Fibroblast of peridontal ligament (primary cell): ENCODE measurements around the gene CGB2.
"Not testable (repeated sequence)": the region's sequence is repeated elsewhere in the genome, so short reads cannot be mapped to it uniquely, and the experiment has no call there.

Experiments
- DNase-seq: peaks from one replicate; pipeline ENCODE4 v3.0.0-alpha.2; 2010; ENCODE audit errors: extremely low read depth

The CGB2 gene

DNA sequence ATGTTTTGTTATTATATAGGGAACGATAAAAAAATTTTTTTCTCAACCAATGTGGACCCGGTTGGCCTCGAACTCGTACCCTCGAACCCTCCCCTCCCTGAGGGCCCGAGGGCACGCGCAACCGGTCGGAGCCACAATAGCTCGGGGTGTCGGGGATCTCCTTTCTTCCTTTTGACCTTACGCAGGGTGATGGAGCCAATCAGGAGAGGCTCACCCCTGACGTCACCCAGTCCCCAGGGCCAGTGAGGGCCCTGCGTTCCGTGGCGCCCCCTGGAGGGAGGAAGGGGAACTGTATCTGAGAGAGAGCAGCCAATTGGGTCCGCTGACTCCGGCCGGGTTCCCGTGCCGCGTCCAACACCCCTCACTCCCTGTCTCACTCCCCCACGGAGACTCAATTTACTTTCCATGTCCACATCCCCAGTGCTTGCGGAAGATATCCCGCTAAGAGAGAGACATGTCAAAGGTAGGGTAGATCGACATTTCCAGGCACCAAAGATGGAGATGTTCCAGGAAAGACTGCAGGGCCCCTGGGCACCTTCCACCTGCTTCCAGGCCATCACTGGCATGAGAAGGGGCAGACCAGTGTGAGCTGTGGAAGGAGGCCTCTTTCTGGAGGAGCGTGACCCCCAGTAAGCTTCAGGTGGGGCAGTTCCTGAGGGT is at the start of gene CGB2:
TSS of gene CGB2 (plus strand) at position 249 of the 660 bp plus-strand sequence. CDS start at position 455, 206 bp downstream.
- not testable (repeated sequence) for DNase-seq

DNA sequence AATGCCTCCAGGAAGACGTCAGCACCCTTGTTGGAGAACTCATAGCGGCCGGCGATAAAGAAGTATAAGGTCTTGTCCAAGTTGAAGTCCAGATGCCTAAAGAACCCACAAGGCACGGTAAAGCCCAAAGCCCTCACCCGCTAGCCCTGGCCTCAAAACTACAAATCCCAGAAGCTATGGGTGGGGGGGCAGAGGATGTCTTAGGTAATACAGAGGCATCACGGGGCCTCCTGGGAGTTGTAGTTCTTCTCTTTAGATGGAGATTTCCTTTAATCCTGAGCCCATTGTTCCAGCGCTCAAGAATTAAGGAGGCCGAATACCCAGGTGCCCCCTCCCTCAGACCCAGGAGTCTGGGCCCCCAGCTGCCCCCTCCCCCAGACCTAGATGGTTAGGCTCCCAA is 49.4 kb upstream of the CGB2 start:
- DNase-seq = no peak

DNA sequence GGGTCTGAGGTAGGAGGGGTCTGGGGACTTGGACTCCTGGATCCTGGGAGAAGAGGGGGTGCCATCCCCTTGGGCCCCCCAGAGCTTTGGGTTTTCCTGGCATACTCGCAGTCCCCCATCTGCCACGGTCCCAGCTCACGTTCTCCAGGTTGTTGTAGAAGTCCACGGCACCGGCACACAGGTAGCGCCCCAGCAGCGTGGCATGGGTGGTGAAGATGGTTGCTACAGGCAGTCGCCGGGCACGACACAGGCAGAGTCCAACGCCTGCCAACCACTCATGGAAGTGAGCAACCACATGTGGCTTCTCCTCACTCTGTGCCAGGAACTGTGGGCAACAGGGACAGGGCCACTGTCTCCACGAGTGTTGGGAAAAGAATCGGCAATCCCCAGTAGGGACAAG is 46.0 kb upstream of the CGB2 start:
- DNase-seq = no peak

DNA sequence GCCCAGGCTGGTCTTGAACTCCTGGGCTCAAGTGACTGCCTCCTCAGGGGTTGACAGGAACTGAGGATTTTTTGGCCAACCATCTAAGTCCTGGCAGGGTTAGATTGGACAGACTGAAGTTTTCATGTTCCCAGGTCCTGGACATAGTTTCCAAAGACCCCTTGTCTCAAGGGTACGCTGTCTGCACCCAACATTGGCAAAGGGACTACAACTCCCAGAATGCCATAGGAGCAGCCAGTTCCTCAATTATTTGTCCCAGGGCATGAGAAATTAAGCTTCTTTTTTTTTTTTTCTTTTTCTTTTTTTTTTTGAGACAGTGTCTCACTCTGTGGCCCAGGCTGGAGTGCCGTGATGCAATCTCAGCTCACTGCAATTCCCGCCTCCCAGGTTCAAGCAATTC is 45.5 kb upstream of the CGB2 start:
- DNase-seq = no peak

DNA sequence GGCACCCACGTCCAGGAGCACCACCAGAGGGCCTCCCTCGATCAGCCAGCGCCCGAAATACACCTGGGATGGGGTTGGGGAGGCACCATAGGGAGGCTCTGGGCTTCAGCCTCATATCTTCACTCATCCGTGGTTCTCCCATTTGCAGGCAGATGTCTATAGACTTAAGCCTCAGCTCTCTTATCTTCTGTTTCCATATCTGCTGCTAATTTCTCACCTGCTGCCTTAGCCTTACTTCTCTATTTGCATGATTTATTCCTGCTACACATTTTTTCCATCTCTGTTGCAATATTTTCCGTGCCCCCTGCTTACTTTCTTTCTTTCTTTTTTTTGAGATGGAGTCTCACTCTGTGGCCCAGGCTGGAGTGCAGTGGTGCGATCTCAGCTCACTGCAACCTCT is 44.4 kb upstream of the CGB2 start:
- DNase-seq = no peak

DNA sequence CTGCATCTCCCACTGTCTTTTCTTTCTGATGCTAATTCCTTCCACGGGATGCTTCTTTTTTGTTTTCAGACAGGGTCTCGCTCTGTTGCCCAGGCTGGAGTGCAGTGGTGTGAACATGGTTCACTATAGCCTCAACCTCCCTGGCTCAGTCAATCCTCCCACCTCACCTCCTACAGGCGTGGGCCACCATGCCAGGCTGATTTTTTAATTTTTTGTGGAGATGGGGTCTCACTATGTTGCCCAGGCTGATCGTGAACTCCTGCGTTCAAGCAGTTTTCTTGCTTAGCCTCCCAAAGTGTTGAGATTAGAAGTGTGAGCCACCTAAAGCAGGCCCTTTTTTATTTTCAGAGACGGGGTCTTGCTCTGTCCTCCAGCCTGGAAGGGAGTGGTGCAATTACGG is 43.4 kb upstream of the CGB2 start:
- no peak for DNase-seq

DNA sequence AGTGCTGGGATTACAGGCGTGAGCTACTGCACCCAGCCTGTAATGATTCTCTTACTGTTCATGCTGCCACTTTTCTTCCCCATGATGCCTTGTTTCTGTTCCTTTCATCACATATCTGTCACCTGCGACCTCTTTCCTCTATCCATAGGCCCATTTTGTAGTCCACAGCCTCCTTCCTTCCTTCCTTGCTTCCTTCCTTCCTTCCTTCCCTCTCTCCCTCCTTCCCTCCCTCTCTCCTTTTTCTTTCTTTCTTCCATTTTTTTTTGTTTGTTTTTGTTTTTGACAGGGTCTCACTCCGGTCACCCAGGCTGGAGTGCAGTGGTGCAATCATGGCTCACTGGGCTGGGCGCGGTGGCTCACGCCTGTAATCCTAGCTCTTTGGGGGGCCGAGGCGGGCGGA is 42.8 kb upstream of the CGB2 start:
- no peak for DNase-seq

DNA sequence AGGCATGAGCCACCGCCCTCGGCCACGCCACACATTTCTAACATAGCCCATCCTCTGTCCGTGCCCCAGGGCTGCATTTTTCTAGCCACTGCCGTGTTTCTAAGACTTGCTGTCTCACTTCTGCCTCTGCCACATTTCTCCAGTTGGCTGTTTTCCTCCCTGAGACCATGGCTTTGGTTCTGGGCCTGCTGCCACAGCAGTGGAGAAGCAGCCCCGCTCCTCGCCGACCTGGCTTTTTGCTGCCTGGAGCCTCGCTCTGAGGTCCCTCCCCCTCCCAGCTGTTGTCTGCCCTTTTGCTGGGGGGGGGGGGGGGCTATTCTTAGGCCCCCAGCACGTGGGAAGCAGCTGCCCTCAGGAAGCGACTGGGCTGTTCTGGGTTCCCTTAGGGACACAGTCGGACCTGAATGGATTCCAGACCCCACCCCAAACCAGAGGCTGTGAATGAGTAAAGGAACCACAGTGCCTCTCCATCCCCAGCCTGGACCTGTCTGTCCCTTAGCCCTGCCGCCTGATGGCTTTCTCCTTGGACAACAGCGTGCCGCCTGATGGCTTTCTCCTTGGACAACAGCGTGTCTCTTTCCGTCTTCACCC is 41.9 kb upstream of the CGB2 start:
- no peak for DNase-seq

DNA sequence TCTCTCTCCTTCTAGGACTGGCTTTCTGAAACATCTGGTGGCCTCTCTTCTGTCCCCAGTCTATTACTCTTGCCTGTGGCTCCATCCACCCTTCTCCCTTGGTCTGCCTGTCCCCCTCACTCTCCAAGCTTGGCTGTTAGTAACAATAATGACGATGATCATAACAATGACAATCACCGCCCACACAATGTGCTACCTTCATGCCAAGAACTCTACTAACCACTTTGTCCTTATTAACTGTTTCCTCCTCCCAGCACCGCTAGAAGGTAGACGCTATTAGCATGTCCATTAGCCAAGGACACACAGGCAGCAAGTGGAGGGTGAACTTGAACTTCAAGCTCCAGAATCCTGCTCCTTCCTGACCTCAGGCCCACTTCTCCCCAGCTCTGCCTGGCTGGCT is 41.3 kb upstream of the CGB2 start:
- no peak for DNase-seq

DNA sequence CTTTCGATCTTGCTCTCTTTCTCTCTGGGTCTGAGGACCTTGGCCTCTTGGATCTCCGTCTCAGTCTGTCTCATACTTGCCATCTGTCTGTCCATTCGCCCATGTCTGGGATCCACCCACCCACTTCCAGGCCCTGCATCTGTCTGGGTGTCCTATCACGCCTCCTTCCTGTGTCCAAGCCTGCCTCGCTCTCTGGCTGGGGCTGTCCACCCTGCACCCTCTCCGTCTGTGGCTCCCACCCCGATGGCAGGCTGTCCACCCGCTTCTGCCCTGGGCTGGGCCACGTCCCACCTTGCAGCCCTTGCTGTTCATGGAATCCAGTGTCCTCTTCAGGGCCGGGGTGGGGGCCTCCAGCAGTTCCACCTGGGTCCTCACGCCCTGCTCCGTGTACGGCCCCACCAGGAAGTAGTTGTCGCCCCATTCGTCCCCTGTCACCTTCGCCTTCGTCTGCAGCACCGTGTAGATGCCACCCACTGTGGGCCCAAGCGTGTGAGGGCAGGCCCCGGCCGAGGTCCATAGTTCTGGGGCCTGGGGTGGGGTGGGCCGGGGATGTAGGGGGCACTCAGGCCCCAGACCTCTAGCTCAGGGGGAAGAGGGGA is 40.6 kb upstream of the CGB2 start:
- DNase-seq = no peak

DNA sequence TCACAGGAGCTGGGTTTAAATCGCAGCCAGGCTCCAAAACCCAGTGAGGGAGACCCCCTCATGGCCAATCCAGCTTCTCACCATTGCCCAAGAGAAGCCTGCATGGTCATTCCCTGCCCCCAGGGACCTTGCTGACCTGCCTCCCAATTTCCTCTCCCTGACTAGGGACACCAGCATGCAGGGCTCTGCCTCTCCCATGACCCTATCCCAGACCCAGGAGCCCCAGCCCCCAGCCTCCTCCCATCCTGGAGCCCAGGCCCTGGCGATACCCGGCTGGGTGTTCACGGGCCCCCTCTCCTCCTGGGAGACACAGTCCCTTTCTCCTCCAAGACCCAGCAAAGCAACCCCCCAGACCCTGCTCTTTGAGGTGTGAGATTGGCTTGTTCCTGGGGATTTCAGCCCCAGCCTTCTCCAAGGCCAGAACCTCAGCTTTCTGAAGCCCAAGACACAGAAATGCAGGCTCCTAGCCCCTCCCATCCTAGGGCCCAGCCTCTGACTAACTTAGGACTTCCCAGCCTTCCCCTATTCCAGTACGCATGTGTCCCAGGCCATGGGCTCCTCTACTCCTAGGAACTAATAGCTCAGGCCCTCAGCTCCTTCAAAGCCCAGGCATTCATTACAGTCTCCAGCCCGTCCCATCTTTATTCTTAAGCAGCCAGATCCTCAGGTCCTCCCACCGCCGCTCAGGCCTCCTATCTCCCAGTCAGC is 39.7 kb upstream of the CGB2 start:
- DNase-seq = peak; percentile 82

DNA sequence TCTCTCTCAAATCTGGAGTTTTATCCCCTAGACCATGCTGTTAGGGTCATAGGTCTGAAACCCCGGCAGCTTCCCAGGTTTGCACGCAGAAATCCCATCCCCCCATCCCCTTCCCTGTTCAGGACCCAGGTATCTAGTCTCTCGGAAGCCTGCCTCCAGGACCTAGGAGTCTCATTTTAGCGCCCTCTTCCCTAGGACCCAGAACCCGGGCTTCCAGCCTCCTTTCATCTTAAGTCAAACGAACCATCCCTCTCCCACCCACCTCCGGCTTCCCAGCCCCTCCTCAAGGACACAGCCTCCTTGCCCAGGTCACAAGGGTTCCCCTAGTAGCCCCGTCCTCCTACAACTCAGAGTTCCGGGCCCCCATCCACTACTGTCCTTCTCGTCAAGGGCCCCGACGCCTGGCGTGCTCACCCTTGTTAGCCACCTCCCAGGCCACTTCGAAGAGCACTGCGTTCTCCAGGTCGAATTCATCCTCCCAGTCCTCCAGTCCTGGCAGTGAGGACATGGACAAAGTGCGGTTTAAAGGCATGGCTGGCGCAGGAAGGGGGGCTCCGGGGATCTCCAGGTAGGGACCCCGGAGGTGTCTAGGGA is 39.0 kb upstream of the CGB2 start:
- no peak for DNase-seq

DNA sequence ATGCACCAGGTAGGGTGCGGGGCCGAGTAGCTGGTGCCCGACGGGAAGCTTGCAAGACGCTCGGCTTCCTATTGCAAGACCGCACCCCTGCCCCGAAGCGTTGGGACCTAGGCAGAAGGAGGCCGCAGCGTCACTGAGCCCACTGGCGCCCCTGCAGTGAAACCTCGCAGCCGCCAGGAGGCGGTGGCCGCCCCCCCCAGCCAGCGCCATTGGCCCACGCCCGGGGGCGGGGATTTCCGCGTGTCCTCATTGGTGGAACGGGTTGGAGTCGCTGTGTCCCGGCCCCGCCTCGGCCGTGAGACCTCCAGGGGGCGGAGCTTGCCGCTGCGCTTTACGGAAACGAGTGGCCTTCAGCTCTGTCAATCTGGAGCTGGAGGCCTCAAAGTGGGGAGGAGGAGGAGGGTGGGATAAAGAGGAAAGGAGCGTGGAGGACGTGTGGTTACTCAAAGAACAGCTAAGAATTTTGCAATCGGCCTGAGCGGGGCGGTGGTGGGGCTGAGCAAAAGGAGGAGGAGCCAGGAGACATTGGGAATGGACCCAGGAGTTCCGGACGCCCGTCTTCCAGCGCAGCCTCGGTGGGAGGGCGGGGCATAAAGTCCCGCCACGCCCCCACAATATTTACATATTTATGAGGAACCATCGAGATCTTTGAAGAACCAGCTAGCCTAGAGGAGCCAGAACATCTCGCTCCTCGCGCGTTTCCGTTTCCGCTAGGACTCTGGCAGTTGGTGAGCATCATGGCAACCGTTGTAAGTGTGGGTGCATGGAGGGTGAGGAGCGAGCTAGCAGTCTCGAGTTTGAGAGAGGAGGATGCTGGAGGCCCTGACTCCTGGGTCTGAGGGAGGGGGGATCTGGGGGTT is 38.3 kb upstream of the CGB2 start, which contains the start of the genes GYS1 and RUVBL2:
TSS of gene GYS1 (minus strand) at position 135 of the 860 bp plus-strand sequence. CDS start 197 bp downstream, outside the sequence.
TSS of gene RUVBL2 (plus strand) at position 713 of the 860 bp plus-strand sequence. CDS start at position 738, 25 bp downstream.
- peak; percentile 99 for DNase-seq

DNA sequence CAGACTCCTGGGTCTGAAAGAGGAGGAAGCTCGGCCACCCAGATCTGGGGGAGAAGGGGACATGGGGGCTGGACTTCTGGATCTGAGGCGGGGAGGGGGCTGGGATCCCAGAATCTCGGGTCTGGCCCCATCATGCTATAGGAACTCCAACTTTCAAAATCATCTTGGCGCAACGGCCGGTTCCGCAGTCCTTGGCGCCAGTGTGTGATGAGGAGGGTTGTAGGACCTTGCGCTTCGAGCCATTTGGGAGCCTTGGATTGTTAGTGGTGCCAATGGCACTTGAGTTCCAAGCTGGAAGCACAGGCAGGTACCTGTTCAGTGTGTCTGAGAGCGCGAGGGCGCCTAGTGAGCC is 37.7 kb upstream of the CGB2 start:
- no peak for DNase-seq

DNA sequence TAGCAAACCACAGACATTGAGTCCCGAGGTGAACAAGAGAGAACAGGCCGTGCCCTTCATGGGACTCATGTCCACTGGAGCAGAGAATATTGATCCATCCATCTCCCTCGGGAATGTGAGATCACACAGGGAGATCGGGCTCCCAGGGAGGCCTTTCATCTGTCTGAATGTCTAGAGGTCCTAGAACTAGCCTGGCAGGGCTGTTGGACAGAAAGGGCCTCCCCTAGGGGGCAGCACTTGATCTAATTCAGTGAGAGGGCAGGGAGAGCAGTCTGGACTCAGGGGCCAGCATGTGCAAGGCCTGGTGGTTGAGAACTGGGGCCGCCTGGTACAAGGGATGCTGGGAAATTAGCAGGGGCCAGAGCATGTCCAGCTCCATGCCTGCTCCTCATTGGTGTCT is 33.7 kb upstream of the CGB2 start:
- peak; percentile 35 for DNase-seq

DNA sequence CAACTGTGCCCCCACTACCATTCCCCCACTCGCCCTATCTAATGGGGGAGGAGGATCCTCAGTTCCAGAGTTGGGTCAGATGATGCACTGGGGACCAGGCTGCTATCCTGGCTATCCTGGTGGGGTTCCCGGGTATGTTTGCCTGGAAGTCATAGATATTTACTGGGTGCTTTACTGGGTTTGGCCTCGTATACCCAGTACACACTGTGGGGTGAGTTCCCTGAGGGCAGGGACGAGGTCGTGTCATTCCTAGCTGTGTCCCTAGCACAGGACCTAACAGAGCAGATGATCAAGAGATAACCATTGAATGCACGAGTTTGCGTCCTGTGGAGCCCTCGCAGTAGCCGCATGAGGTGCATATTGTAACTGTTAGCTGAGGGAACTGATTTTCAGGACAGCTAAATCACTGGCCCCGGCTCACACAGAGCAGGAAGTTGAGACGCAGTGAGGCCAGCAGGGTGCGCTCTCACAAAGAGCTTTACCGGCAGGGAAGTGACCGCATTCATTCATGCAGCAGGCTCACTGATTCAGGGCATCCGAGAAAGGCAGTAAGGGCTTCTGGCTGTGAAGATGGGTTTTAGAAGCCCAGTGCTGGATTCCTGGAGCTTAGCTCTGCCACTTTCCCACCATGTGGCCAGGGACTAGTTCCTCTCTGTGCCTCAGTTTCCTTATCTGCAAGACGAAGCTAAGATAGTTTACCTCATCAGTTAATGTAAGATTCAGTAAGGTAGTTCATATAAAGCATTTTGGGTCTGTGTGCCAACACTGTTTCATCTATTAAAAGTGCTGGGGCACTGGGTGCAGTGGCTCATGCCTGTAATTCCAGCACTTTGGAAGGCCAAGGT is 32.0 kb upstream of the CGB2 start:
- peak; percentile 64 for DNase-seq

DNA sequence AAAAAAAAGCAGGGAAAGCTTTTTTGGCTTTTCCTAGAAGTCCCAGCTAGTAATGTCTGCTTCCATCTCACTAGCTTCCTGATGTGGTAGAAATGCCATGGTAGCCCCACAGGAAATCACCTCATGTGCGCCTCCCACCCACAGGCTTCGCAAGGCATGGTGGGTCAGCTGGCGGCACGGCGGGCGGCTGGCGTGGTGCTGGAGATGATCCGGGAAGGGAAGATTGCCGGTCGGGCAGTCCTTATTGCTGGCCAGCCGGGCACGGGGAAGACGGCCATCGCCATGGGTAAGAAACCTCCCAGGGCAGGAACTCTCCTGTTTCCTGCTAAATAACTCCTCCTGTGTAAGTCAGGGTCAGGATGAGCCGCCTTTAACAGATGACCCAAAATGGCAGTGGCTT is 27.6 kb upstream of the CGB2 start:
- DNase-seq = no peak

DNA sequence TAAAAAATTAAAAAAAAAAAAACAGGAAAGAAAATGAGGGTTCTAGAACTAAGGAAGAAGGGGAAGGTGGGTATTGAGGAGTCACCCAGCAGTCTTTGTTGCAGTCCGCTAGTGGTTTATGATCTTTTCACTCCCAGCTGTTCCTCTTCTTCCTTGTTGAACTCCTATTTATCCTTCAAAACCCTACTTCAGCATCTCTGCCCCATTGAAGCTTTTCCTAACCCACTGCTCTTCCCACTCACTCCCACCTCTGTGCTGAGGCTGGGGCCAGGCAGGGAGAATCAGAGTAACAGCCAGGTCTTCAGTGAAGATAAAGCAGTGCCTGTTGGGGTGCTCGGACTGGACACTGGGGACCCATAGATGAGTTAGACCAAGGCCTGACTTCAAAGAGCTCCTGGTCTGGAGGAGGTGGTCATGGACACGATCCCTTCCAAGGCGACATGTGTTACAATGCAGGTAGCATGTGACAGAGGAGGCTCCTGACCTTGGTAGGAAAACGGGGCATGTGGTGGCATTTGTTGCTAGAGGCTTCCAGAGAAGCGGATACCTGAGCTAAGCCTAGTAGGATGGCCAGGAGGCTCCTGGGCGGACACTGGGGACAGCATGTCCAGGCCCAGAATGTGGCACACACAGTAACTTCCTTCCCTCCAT is 26.6 kb upstream of the CGB2 start:
- no peak for DNase-seq

DNA sequence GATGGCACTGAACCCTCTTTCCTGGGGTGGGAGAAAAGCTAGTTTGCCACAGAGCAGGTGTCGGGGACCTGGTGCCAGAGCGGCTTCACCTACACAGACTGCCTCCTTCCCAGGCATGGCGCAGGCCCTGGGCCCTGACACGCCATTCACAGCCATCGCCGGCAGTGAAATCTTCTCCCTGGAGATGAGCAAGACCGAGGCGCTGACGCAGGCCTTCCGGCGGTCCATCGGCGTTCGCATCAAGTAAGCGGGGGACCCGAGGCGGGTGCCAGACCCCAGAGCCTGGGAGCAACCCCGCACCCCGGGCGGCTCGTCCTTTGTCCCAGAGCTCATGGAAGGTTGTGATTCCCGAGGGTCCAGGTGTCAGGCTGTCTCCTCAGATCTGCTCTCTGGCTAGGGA is 24.8 kb upstream of the CGB2 start:
- no peak for DNase-seq

DNA sequence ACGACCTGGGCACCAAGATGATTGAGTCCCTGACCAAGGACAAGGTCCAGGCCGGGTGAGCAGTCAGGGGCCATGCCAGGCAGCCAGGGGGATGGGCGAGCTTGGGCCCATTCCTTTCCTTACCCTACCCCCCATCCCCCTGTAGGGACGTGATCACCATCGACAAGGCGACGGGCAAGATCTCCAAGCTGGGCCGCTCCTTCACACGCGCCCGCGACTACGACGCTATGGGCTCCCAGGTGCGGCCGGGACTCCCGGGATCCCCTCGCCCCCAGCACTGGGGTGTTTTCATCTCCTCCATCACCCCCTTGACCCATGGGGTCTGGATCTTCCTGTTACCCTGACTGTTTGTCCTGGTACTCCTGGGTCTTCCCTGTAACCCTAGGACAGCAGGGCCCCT is 21.9 kb upstream of the CGB2 start:
- DNase-seq = no peak
